OCI-LY1 (cell line): ENCODE results near the gene C1QL2.

Experiments
- H2AFZ ChIP-seq: fragments of 200-600 bp; sonication (generic), shearing (Covaris generic); 2 replicates; pipeline ENCODE4 v1.6.0; 2014; ENCODE audit warnings: antibody characterized with exemption, mild to moderate bottlenecking, low read length
- H3F3A ChIP-seq: fragments of 200-600 bp; sonication (generic), shearing (Covaris generic); 2 replicates; pipeline ENCODE4 v1.6.0; 2014; ENCODE audit warnings: mild to moderate bottlenecking, antibody characterized with exemption, low read length, moderate library complexity; ENCODE audit not compliant: insufficient read depth
- H3K27ac ChIP-seq: fragments of 200-600 bp; sonication (generic); 2 replicates; pipeline ENCODE4 v1.5.1; 2014; ENCODE audit warnings: low read length, mixed run types, mild to moderate bottlenecking, low read depth; ENCODE audit not compliant: poor library complexity, severe bottlenecking
- H3K27me3 ChIP-seq: fragments of 200-600 bp; sonication (generic); 2 replicates; pipeline ENCODE4 v1.6.0; 2014; ENCODE audit warnings: antibody characterized with exemption, mild to moderate bottlenecking, low read length, moderate library complexity; ENCODE audit not compliant: insufficient read depth
- H3K36me3 ChIP-seq: fragments of 200-600 bp; sonication (generic); 2 replicates; pipeline ENCODE4 v1.6.1; 2014; ENCODE audit warnings: mild to moderate bottlenecking, antibody characterized with exemption, low read length, moderate library complexity, mixed read lengths; ENCODE audit not compliant: insufficient read depth
- H3K4me1 ChIP-seq: fragments of 200-600 bp; sonication (generic); 2 replicates; pipeline ENCODE4 v1.5.1; 2014; ENCODE audit warnings: mild to moderate bottlenecking, low read length, moderate library complexity; ENCODE audit not compliant: insufficient read depth, severe bottlenecking
- H3K4me2 ChIP-seq: fragments of 200-600 bp; sonication (generic), shearing (Covaris generic); 2 replicates; pipeline ENCODE4 v1.6.1; 2014; ENCODE audit warnings: low read length
- H3K4me3 ChIP-seq: fragments of 200-600 bp; sonication (generic); 2 replicates; pipeline ENCODE4 v1.5.1; 2014; ENCODE audit warnings: low read length, low read depth, mild to moderate bottlenecking, mixed read lengths; ENCODE audit not compliant: poor library complexity, severe bottlenecking
- H3K79me2 ChIP-seq: fragments of 200-600 bp; shearing (Covaris generic); 2 replicates; pipeline ENCODE4 v1.6.1; 2016; ENCODE audit warnings: mixed run types, low read length, mixed read lengths; ENCODE audit not compliant: insufficient read depth
- H3K9ac ChIP-seq: fragments of 200-600 bp; sonication (generic), shearing (Covaris generic); 2 replicates; pipeline ENCODE4 v1.6.1; 2014; ENCODE audit warnings: mild to moderate bottlenecking, low read length, mixed read lengths
- H3K9me2 ChIP-seq: fragments of 200-600 bp; sonication (generic), shearing (Covaris generic); 2 replicates; pipeline ENCODE4 v1.6.1; 2014; ENCODE audit warnings: low read depth, mild to moderate bottlenecking, low read length, mixed read lengths
- H3K9me3 ChIP-seq: fragments of 200-600 bp; shearing (Covaris generic); 2 replicates; pipeline ENCODE4 v1.6.1; 2014; ENCODE audit warnings: low read length, mixed read lengths
- H4K20me1 ChIP-seq: fragments of 200-600 bp; sonication (generic), shearing (Covaris generic); 2 replicates; pipeline ENCODE4 v1.6.0; 2016; ENCODE audit warnings: mild to moderate bottlenecking, low read length; ENCODE audit not compliant: insufficient read depth
- EZH2 ChIP-seq: fragments of 200-600 bp; sonication (generic), shearing (Covaris generic); IDR thresholded peaks from 2 replicates; pipeline ENCODE4 v1.8.0; 2017; ENCODE audit warnings: borderline replicate concordance, mixed run types, mild to moderate bottlenecking, antibody characterized with exemption, low read length, moderate library complexity, mixed read lengths
- TF ChIP-seq, protein P1 (sequence below): fragments of 200-600 bp; sonication (generic), shearing (Covaris generic); IDR thresholded peaks from 2 replicates; pipeline ENCODE4 v1.5.1; 2017; ENCODE audit warnings: mild to moderate bottlenecking, antibody characterized with exemption, low read length, moderate library complexity, mixed read lengths

The C1QL2 gene

GRCh38 chr2:119109866-119110265 lies 48.7 kb downstream of the C1QL2 start:
- no peaks in the 10 kb centered on the region for H3K79me2 ChIP-seq
- H4K20me1 ChIP-seq, result no peaks in the 10 kb centered on the region
- H3K27ac ChIP-seq, result no peak overlapping the region
- H3K9ac ChIP-seq, result no peak overlapping the region
- no peak overlapping the region for H3K4me2 ChIP-seq
- no peak overlapping the region for H3K4me3 ChIP-seq
- no peaks in the 10 kb centered on the region for H3F3A ChIP-seq
- no peaks in the 10 kb centered on the region for H3K9me3 ChIP-seq
- H2AFZ ChIP-seq, result no peak overlapping the region
- H3K36me3 ChIP-seq, result no peaks in the 10 kb centered on the region
- no peaks in the 10 kb centered on the region for H3K4me1 ChIP-seq
- no peaks in the 10 kb centered on the region for H3K27me3 ChIP-seq
- TF ChIP-seq, protein P1, sequence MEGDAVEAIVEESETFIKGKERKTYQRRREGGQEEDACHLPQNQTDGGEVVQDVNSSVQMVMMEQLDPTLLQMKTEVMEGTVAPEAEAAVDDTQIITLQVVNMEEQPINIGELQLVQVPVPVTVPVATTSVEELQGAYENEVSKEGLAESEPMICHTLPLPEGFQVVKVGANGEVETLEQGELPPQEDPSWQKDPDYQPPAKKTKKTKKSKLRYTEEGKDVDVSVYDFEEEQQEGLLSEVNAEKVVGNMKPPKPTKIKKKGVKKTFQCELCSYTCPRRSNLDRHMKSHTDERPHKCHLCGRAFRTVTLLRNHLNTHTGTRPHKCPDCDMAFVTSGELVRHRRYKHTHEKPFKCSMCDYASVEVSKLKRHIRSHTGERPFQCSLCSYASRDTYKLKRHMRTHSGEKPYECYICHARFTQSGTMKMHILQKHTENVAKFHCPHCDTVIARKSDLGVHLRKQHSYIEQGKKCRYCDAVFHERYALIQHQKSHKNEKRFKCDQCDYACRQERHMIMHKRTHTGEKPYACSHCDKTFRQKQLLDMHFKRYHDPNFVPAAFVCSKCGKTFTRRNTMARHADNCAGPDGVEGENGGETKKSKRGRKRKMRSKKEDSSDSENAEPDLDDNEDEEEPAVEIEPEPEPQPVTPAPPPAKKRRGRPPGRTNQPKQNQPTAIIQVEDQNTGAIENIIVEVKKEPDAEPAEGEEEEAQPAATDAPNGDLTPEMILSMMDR, result no peak
- no peak for TF ChIP-seq EZH2
- no peaks in the 10 kb centered on the region for H3K9me2 ChIP-seq

DNA sequence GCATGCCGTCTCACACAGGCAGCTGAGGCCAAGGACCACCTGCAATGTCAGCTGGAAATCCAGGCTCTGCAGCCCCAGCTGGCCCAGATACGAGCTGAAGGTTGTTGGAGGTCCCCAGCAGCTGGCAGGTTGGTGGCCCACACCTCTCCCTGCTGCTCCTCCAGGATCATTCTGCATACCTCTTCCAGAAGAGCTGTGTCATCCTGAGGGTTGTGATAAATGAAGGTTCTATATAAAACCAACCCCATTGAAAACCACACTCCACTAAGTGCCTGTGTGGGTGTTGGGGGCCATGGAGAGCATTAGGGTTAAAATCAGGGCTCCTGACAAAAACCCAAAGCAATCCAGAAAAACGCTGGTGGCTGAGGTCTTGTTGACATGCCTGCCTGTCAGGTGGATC lies 50.4 kb downstream of the C1QL2 start:
- Histone ChIP-seq H3K9me2 (no peaks in the 10 kb centered on the region), H3K4me3 (no peak overlapping the region), H3K9ac (no peak overlapping the region), H3F3A (no peaks in the 10 kb centered on the region), H3K9me3 (no peaks in the 10 kb centered on the region), H4K20me1 (no peaks in the 10 kb centered on the region), H3K27me3 (no peaks in the 10 kb centered on the region), H3K79me2 (no peaks in the 10 kb centered on the region), H2AFZ (no peak overlapping the region), H3K27ac (no peak overlapping the region), H3K4me2 (no peak overlapping the region), H3K4me1 (no peaks in the 10 kb centered on the region), H3K36me3 (no peaks in the 10 kb centered on the region)
- no peak for TF ChIP-seq EZH2
- TF ChIP-seq, protein P1, result no peak

DNA sequence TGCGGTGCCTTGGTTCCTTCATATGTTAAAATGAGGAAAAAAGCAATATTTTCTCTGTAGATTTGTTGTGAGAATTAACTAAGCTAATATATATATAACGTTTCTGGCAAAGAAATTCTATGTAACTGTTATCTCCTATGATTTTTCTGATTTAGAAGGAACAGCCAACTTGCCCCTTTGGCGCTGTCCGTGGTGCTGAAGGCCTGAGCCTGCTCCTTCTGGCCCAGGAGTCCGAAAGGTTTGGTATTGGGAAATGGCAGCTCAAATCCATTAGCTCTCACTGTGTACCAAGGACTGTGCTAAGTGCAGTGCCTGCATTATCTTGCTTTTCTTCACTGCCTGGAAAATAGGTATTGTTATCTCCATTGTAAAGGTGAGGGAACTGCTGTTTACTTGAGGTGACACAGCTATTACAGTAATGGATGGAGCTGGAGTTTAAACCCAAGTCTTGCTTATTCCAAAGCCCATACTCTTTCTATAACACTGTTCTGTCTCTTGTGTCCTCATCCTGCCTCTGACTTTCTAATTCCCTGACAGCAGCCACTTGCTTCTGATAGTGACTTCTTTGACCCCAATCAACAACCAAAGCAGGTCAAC lies 52.2 kb downstream of the C1QL2 start:
- H4K20me1 ChIP-seq, result no peaks in the 10 kb centered on the region
- no peak overlapping the region for H3K4me2 ChIP-seq
- no peak for TF ChIP-seq EZH2
- TF ChIP-seq, protein P1, result no peak
- H3K9ac ChIP-seq, result no peak overlapping the region
- H3K9me3 ChIP-seq, result no peaks in the 10 kb centered on the region
- H3K27ac ChIP-seq, result no peak overlapping the region
- H3K27me3 ChIP-seq, result no peaks in the 10 kb centered on the region
- no peak overlapping the region for H2AFZ ChIP-seq
- H3F3A ChIP-seq, result no peaks in the 10 kb centered on the region
- no peak overlapping the region for H3K4me3 ChIP-seq
- H3K4me1 ChIP-seq, result no peaks in the 10 kb centered on the region
- H3K9me2 ChIP-seq, result no peaks in the 10 kb centered on the region
- H3K36me3 ChIP-seq, result no peaks in the 10 kb centered on the region
- no peaks in the 10 kb centered on the region for H3K79me2 ChIP-seq
